Neuron (in vitro differentiated cells): Measurements from ENCODE around the gene PLEKHM1.
"Not testable (repeated sequence)": the region's sequence is repeated elsewhere in the genome, so short reads cannot be mapped to it uniquely, and the experiment has no call there.

ENCODE experiments used
- H2AFZ ChIP-seq: one replicate; pipeline ENCODE4 v1.6.1; 2013; ENCODE audit warnings: low read depth, mild to moderate bottlenecking, inconsistent platforms, low read length, moderate library complexity
- H3K27me3 ChIP-seq: one replicate; pipeline ENCODE4 v1.6.1; 2013; ENCODE audit warnings: low read length; ENCODE audit not compliant: insufficient read depth
- H3K36me3 ChIP-seq: one replicate; pipeline ENCODE4 v1.6.1; 2013; ENCODE audit warnings: low read length; ENCODE audit not compliant: insufficient read depth
- H3K4me1 ChIP-seq: one replicate; pipeline ENCODE4 v1.6.1; 2013; ENCODE audit warnings: low read length; ENCODE audit not compliant: insufficient read depth
- H3K4me3 ChIP-seq: 2 replicates; pipeline ENCODE4 v1.5.1; 2013; ENCODE audit warnings: mild to moderate bottlenecking, low read length, moderate library complexity
- H3K9me3 ChIP-seq: one replicate; pipeline ENCODE4 v1.6.1; 2013; ENCODE audit warnings: low read length

The PLEKHM1 gene

DNA sequence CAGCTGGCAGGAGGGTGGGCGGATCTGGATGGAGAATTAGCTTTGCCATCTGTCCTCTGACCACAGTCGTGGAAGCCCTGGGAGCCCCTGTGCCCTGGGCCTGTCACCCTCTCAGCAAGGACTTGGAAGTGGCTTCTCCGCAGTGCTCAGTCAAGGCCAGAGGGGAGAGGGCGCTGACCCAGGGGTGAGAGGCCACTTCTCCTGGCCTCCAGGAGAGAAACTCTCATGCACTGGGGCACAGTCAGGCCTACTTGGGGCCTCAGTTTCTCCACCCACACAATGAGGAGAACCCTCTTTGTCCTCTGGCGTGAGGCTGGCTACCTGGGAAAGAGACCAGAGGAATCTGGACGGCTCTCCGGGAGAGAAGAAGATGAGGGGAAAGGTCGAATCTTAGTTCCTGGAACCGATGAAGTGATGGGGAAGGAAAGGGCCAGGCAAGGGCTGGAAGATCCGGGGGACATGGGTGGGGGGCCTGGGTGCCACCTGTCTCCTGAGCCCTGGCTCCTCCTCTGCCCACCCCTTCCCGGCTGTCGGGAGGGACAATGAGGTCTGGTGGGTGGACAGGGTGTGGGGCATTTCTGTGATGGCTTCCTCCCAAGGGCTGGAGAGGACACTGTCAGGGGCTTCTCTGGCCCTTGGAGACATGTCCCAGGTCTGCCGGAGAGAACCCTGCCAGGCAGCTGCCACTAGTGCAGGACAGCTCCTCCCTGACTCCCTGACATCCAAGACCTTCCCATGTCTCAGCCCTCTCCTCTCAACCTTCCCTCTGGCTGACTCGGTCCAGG lies 48.8 kb downstream of the PLEKHM1 start:
- Histone ChIP-seq H3K36me3 (peaks cover 9% of the 10 kb centered on the region), H2AFZ (no peak overlapping the region), H3K4me3 (no peak overlapping the region), H3K27me3 (no peaks in the 10 kb centered on the region), H3K9me3 (no peaks in the 10 kb centered on the region), H3K4me1 (no peaks in the 10 kb centered on the region)

DNA sequence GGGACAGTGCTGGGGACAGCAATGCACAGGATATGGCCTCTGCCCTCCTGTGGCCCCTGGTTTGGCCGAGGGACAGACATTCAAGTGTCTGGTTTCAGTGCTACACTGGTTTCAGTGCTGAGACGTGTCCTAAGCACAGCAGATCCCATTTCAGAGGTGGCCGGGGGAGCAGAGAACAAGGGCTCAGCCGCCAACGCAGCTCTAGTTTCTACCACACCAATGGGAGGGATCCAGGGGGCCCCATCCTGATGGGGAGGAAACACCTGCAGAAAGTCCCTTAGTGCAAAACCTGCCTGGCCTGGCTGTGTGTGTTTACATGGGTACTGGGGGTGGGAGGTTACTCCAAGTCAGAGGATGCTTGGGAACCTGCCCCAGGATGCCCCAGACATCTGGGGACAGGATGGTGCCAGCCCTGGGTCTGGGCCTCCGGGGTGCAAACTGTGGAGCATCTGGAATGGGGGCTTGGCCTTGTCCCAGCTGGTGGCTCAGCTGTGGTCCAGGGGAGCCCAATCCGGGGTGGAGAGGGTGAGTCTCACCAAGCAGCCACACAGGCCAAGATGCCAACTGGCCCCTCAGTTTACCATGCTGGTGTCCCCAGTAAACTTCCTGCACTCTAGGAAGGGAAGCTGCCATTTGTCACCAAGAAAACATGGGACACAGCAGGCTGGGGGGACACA lies 49.5 kb downstream of the PLEKHM1 start:
- not testable (repeated sequence) for H3K9me3 ChIP-seq, H3K4me1 ChIP-seq, H2AFZ ChIP-seq, H3K27me3 ChIP-seq, H3K4me3 ChIP-seq
- peaks cover 15% of the 10 kb centered on the region for H3K36me3 ChIP-seq

DNA sequence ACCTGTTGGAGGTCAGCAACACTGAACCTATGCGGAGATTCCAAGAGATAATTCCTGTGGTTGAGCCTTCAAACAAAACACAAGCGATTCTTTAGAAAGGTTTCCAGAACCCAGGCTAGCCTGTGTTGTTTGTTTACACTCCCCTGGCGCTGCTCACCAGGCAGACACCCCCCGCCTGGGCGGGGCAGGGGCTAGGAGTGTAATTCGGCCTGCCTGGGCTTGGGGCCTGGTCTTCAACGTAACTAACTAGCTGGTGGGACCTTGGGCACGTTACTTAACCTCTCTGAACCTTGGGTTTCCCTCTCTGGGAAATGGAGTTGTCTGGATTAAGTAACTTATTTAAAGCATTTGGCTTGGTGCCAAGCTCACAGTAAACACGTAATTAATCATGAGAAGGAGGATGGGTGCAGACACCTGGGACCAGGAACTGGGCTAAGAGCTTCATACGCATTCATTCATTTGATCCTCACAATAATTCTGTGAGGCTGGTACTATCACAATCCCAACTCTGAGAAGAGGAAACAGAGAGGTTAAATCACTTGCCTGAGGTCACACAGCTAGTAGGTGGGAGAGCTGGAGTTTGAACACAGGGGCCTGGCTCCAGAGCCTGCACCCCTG lies 50.3 kb downstream of the PLEKHM1 start:
- no peaks in the 10 kb centered on the region for H3K27me3 ChIP-seq
- no peaks in the 10 kb centered on the region for H3K4me1 ChIP-seq
- H3K4me3 ChIP-seq, result no peak overlapping the region
- no peaks in the 10 kb centered on the region for H3K9me3 ChIP-seq
- H3K36me3 ChIP-seq, result peaks cover 15% of the 10 kb centered on the region
- no peak overlapping the region for H2AFZ ChIP-seq

DNA sequence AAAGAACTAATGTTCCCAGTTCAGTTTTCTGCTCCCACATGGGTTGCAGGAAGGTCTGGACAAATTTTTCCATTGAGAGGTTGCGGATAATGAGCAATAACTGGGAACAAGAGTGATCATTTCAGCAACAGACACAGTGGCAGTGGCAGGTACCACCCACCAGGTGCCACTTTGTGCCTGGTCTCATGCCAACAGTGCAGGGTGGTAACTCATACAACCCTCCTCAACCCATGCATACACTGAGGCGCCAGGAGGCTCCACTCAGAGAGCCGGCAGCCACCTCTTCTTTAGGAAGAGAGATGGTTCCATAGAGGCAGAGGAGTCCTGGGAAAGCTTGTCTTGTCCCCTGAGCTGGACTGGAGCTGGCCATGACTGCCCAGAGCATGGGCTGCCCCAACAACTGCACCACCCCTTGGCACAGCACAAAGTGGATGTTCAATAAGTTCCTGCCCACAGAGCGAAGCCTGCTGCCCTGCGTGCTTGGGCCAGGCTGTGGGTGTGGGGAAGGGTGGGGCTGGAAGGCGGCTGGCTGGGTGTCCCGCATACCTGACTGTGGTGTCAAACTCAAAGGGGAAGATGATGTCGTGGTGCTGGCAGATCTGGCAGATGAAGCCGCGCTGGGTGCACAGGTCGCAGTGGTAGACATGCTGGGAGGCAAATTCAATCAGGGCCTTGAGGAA lies 51.5 kb downstream of the PLEKHM1 start:
- Histone ChIP-seq H3K36me3 (peaks cover 13% of the 10 kb centered on the region), H2AFZ (no peak overlapping the region), H3K4me3 (no peak overlapping the region), H3K27me3 (no peaks in the 10 kb centered on the region), H3K9me3 (no peaks in the 10 kb centered on the region), H3K4me1 (no peaks in the 10 kb centered on the region)

DNA sequence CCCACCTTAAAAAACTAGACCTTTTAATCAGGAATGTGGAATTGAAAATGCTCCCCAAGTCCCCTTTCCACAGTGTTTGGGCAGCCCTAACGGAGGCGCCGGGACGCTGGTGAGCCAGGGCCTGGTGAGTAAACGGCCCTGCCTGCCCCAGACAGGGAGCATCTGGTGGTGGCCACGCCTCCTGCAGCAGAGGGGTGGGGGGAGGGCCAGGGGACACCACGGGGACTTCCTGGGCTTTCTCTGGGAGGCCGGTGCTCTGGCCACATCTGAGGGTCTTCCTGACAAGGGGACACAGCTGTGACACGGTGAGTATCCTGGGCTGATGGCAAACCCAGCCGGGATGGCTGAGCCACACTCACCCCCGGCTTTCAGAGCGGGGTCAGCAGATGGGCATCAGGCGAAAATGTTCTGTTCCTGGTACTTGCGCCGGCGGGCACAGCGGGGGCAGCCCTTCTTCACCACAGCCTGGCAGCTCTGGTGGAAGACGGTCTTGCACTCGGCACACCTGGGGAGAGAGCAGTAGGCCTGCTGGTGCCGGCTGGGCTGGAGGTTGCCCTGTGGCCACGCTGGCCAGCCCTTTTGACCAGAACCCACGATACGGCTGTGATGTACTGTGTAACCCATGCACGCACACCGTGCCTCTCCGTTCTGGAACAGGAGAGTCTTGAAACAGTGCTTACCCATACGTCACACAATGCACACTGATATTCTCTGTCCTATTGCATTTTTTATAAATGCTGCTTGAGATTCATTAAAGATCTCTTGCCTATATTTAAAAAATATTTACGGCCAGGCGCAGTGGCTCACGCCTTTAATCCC lies 52.8 kb downstream of the PLEKHM1 start:
- H2AFZ ChIP-seq, result no peak overlapping the region
- H3K27me3 ChIP-seq, result peaks cover 6% of the 10 kb centered on the region
- H3K36me3 ChIP-seq, result peaks cover 13% of the 10 kb centered on the region
- no peaks in the 10 kb centered on the region for H3K4me1 ChIP-seq
- no peaks in the 10 kb centered on the region for H3K9me3 ChIP-seq
- no peak overlapping the region for H3K4me3 ChIP-seq

DNA sequence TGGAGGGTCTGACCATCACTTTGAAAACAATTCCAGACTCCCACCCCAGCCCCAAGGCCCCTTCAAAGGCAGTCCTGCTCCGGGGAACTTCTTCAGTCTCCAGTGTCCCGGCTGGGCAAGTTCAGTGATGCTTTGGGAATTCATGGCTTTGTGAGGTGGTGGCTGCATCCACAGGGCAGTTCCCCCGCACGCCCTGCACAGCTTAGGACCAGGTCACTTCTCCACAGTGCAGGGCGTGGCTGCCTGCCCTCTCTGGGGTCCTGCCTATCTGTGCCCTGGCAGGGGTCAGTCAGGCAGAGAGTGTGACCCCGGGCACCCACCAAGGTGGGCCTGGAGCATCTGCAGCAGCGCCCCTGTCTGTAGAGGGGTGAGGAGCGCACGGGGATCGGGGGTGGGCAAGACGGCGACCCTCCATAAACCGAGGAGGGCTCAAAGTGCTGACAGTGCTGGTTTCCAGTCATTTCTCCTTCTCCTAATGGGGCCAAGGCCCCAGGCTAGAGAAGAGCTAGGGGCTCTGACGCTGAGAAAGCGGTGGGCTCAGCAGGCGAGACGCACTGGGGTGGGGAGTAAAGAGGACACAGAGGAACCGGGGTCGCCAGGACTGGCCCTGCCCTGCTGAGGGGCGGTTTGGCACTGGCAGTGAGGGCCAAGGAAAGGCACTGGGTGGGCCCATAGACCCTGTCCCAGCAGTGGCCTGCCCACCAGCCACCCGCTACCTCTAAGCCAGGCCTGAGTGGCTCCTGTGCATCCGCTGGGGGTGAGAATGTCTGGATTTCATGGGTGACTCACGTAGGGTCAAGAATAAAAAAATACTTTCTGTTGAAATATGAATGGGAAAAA lies 53.7 kb downstream of the PLEKHM1 start:
- H3K4me1 ChIP-seq, result peaks cover 3% of the 10 kb centered on the region
- H2AFZ ChIP-seq, result no peak overlapping the region
- H3K4me3 ChIP-seq, result no peak overlapping the region
- H3K27me3 ChIP-seq, result peaks cover 11% of the 10 kb centered on the region
- H3K36me3 ChIP-seq, result peaks cover 13% of the 10 kb centered on the region
- no peaks in the 10 kb centered on the region for H3K9me3 ChIP-seq

DNA sequence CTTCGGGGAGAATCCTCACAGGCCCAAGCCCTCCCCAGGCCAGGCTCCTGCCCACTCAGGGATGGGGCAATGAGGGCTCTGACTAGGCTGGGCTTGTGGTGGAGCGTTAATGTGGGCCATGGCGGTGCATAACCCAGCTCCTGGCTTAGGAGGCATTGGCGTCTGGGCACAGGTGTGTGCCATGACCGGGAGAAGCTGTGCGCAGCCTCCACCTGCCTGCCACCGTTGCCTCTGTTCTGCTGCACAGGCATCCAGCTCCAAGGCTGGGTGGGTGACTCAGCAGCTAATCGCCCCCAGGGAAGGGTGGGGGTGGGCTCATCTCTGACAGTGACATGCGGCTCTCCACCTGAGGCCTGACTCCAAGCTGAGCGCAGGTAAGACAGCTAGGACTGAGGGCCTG lies 54.4 kb downstream of the PLEKHM1 start:
- H3K4me1 ChIP-seq, result peaks cover 7% of the 10 kb centered on the region
- no peaks in the 10 kb centered on the region for H3K9me3 ChIP-seq
- H3K4me3 ChIP-seq, result no peak overlapping the region
- H3K27me3 ChIP-seq, result peaks cover 17% of the 10 kb centered on the region
- no peak overlapping the region for H2AFZ ChIP-seq
- peaks cover 13% of the 10 kb centered on the region for H3K36me3 ChIP-seq

DNA sequence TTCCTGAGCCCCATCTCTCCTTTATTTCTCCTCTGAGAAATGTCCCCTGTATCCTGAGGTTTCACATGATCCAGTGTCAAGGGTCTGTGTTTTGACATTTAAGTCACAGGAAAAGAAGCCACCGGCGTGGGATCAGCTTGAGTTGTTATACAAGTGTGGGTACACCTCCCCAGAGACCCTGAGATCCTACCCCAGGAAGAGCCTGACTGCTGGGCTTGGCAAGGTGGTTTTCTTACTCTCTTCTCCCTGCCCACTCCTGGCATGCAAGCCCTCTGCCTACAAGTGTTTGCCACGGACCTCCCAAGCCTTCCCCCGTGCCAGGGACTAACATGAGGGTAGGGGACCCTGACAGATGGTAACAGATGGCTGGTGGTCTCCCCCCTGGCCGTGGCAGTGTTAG lies 55.0 kb downstream of the PLEKHM1 start:
- H3K4me3 ChIP-seq, result no peak overlapping the region
- peaks cover 8% of the 10 kb centered on the region for H3K4me1 ChIP-seq
- peaks cover 13% of the 10 kb centered on the region for H3K36me3 ChIP-seq
- no peak overlapping the region for H2AFZ ChIP-seq
- H3K27me3 ChIP-seq, result peaks cover 24% of the 10 kb centered on the region
- no peaks in the 10 kb centered on the region for H3K9me3 ChIP-seq

DNA sequence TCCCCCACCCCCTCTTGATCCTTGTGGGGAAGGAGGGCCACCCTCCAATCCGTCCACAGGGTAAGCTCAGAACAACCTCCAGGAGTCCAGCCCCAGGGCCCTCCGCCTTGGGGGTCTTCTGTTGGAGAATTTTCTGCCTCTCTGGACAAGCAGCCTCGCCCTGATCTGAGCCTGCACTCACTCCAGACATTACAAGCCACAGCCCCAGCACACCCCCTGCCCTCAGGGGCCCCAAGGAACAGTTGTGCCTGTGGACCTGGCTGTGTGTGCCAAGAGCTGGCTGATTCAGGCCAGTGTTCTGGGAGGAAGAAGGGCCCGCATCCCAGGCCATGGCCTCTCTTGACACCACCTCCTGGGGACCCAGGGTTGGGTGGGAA lies 57.4 kb downstream of the PLEKHM1 start:
- Histone ChIP-seq H2AFZ (no peak overlapping the region), H3K9me3 (no peaks in the 10 kb centered on the region), H3K27me3 (peaks cover 47% of the 10 kb centered on the region), H3K4me1 (peaks cover 22% of the 10 kb centered on the region), H3K4me3 (no peak overlapping the region), H3K36me3 (peaks cover 11% of the 10 kb centered on the region)

DNA sequence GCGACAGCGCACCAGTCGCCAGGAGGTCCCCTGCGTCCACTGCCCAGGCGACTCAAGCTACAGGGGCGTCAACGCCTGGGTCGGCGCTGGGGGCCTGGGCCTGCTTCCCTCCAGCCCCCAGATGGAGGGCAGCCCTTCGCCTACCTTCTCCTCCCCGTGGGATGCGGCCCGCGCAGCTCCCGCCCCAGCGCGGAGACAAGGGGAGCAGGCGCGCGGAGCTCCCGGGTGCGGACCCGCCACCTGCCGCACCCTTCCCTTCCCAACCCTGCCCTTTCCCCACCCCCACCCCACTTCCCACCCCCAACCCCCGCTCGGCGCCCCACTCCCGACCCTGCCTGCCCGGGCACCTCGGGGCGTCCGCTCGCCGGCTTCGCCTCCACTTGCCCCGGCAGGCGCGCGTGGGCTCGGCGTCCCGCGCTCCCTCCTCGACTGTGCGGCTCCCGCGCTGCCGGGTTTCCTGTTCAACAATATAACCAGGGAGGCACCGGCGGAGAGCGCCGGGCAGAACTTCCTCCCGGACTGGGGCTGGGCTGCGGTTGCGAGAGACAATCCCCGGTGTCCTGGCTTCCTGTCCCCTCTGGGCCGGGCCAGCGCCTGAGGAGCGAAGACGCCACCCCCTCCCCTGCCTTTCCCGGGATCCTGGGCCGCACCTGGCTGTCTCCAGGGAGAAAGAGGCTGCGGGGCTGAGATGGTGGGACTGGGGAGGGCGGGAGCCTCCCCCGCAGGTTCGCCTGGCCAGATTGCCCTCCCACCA lies 57.9 kb downstream of the PLEKHM1 start, which contains the start of gene ARHGAP27:
TSS of gene ARHGAP27 (minus strand) at position 466 of the 754 bp plus-strand sequence. CDS start 2,591 bp downstream, outside the sequence.
- H3K27me3 ChIP-seq, result peaks cover 48% of the 10 kb centered on the region
- H3K36me3 ChIP-seq, result peaks cover 8% of the 10 kb centered on the region
- peaks cover 22% of the 10 kb centered on the region for H3K4me1 ChIP-seq
- H2AFZ ChIP-seq, result peak within 1 kb of the TSS; percentile 27
- H3K9me3 ChIP-seq, result no peaks in the 10 kb centered on the region
- H3K4me3 ChIP-seq, result peak within 1 kb of the TSS; percentile 48
